Right ventricle myocardium inferior (tissue), 1 donor: ENCODE results near the gene DUSP7. TPM values are rescaled to one million over a fixed set of nuclear protein-coding genes. Genes with fewer than 3 reads are reported as not detected.

ENCODE experiments used
- ATAC-seq: fragments of 200-7000 bp; cut with Tn5 transposase; one replicate; pipeline ENCODE4 v1.9.1; 2020; ENCODE audit warnings: mild to moderate bottlenecking, moderate library complexity
- DNase-seq: peaks from one replicate; pipeline ENCODE4 v3.0.0; 2021; ENCODE audit errors: missing footprints
- intact Hi-C: fragments of 100-400 bp; cut with DNase I; formaldehyde crosslinking; loops from one replicate; pipeline ENCODE4 v1.11.0; 2022
- total RNA-seq: library from RNA; stranded (reverse); fragmentation: NEBNext Ultra II Directional; extraction: Animal tissue kit (Norgen Biotek cat#: 25700); gene quantifications from one replicate; pipeline ENCODE4 v1.2.1, GENCODE V29; 2021
- donor health status: DM: no; HTN: yes; CAD: no; lungs with severe emphysema.

DUSP7 gene
- total RNA-seq, 1 donor from 2014 or later: 25.0 TPM

GRCh38 chr3:52072020-52072419 is 15.6 kb upstream of the DUSP7 start:
- intact Hi-C loops: no loop called here
- DNase-seq: no peak
- no peak for ATAC-seq

- DNase-seq: no peak
- intact Hi-C loops: loop anchor here (2.0 kb wide), 1 partner anchor 52 kb away; no protein-coding TSS in a partner anchor
Observed at GRCh38 chr3:52070724-52071621, 14.6 kb upstream of the DUSP7 start.

GRCh38 chr3:52069855-52070254 is 13.5 kb upstream of the DUSP7 start:
- intact Hi-C loops: loop anchor here (2.0 kb wide), 1 partner anchor 53 kb away; no protein-coding TSS in a partner anchor
- no peak for ATAC-seq

More at GRCh38 chr3:52070724-52071621, 14.6 kb upstream of the DUSP7 start:
- ATAC-seq: peak; percentile 84

GRCh38 chr3:52069135-52069534 is 12.8 kb upstream of the DUSP7 start:
- ATAC-seq: no peak
- intact Hi-C loops: no loop called here
- no peak for DNase-seq

More at GRCh38 chr3:52069855-52070254, 13.5 kb upstream of the DUSP7 start:
- no peak for DNase-seq

GRCh38 chr3:52068730-52069129 is 12.4 kb upstream of the DUSP7 start:
- ATAC-seq (no peak), DNase-seq (no peak)
- intact Hi-C loops: no loop called here

GRCh38 chr3:52068055-52068571 is 11.7 kb upstream of the DUSP7 start:
- ATAC-seq (no peak), DNase-seq (no peak)
- intact Hi-C loops: no loop called here

GRCh38 chr3:52067526-52067925 is 11.2 kb upstream of the DUSP7 start:
- DNase-seq (no peak), ATAC-seq (no peak)
- intact Hi-C loops: loop anchor here (2.0 kb wide), 1 partner anchor 41 kb away; no protein-coding TSS in a partner anchor

GRCh38 chr3:52067046-52067445 is 10.7 kb upstream of the DUSP7 start:
- intact Hi-C loops: loop anchor here (2.0 kb wide), 1 partner anchor 42 kb away; no protein-coding TSS in a partner anchor
- DNase-seq: no peak

GRCh38 chr3:52065264-52065756 is 8.9 kb upstream of the DUSP7 start:
- intact Hi-C loops: no loop called here
- DNase-seq (no peak), ATAC-seq (no peak)

More at GRCh38 chr3:52067046-52067445, 10.7 kb upstream of the DUSP7 start:
- no peak for ATAC-seq

GRCh38 chr3:52064561-52064960 is 8.2 kb upstream of the DUSP7 start:
- DNase-seq: no peak
- intact Hi-C loops: no loop called here
- ATAC-seq: no peak

GRCh38 chr3:52063026-52063723 is 6.8 kb upstream of the DUSP7 start:
- DNase-seq (no peak), ATAC-seq (no peak)
- intact Hi-C loops: no loop called here

GRCh38 chr3:52062505-52062904 is 6.1 kb upstream of the DUSP7 start:
- no peak for DNase-seq
- intact Hi-C loops: no loop called here

GRCh38 chr3:52061121-52061910 is 4.9 kb upstream of the DUSP7 start:
- ATAC-seq: no peak
- no peak for DNase-seq
- intact Hi-C loops: no loop called here

More at GRCh38 chr3:52062505-52062904, 6.1 kb upstream of the DUSP7 start:
- no peak for ATAC-seq

GRCh38 chr3:52059781-52060180 is 3.4 kb upstream of the DUSP7 start:
- ATAC-seq: no peak
- intact Hi-C loops: loop anchor here (5.0 kb wide), 1 partner anchor 117 kb away; the partner anchor contains the start of genes PARP3 and RRP9

GRCh38 chr3:52057812-52058495 is 1.6 kb upstream of the DUSP7 start:
- ATAC-seq (no peak), DNase-seq (no peak)
- intact Hi-C loops: loop anchor here (2.0 to 5.0 kb wide), 3 partner anchors 35 to 116 kb away; partner anchors contain the start of genes PARP3 and RRP9

More at GRCh38 chr3:52059781-52060180, 3.4 kb upstream of the DUSP7 start:
- DNase-seq: no peak

- intact Hi-C loops: loop anchor here (2.0 to 5.0 kb wide), 3 partner anchors 34 to 115 kb away; partner anchors contain the start of genes PARP3 and RRP9
Observed at GRCh38 chr3:52056968-52057811, 819 bp upstream of the DUSP7 start.

More at GRCh38 chr3:52056968-52057811, 819 bp upstream of the DUSP7 start:
- peak; percentile 100 for DNase-seq
- ATAC-seq: peak; percentile 93
